ENCODE data around the gene WEE1.
"Not testable (repeated sequence)": the region's sequence is repeated elsewhere in the genome, so short reads cannot be mapped to it uniquely, and the experiment has no call there.

WEE1 gene

DNA sequence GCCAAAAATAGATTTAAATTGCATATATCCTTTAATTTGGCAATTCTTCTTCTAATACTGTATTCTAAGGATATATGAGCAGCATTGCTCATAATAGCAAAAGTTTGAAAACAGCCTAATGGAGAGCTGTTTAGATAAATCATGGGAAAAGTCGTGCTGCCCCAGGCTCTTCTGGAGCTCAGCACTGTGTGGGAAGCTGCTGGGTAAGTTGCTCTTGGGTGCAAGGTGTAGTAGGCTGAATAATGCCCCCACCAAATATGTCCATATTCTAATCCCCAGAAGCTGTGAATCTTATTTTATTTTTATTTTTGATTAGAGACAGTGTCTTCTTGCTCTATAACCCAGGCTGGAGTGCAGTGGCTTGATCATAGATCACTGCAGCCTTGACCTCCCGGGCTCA is 34.9 kb upstream of the WEE1 start:
- DNase-seq (ENCODE audit: low read depth in 1 of 2, low spot score in 1 of 2), result no peak
- TF ChIP-seq POLR2AphosphoS5 (IDR thresholded peaks at IDR 0.05; ENCODE audit: low read depth), result no peak
- no peak for TF ChIP-seq SPI1 (IDR thresholded peaks at IDR 0.05; ENCODE audit: borderline replicate concordance, low read depth)
- TF ChIP-seq CTCF (IDR thresholded peaks at IDR 0.05; ENCODE audit: insufficient read depth, low read length), result no peak
- TF ChIP-seq GABPA (IDR thresholded peaks at IDR 0.05; ENCODE audit: low read depth), result no peak
- TF ChIP-seq, protein P1, sequence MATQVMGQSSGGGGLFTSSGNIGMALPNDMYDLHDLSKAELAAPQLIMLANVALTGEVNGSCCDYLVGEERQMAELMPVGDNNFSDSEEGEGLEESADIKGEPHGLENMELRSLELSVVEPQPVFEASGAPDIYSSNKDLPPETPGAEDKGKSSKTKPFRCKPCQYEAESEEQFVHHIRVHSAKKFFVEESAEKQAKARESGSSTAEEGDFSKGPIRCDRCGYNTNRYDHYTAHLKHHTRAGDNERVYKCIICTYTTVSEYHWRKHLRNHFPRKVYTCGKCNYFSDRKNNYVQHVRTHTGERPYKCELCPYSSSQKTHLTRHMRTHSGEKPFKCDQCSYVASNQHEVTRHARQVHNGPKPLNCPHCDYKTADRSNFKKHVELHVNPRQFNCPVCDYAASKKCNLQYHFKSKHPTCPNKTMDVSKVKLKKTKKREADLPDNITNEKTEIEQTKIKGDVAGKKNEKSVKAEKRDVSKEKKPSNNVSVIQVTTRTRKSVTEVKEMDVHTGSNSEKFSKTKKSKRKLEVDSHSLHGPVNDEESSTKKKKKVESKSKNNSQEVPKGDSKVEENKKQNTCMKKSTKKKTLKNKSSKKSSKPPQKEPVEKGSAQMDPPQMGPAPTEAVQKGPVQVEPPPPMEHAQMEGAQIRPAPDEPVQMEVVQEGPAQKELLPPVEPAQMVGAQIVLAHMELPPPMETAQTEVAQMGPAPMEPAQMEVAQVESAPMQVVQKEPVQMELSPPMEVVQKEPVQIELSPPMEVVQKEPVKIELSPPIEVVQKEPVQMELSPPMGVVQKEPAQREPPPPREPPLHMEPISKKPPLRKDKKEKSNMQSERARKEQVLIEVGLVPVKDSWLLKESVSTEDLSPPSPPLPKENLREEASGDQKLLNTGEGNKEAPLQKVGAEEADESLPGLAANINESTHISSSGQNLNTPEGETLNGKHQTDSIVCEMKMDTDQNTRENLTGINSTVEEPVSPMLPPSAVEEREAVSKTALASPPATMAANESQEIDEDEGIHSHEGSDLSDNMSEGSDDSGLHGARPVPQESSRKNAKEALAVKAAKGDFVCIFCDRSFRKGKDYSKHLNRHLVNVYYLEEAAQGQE (IDR thresholded peaks at IDR 0.05; ENCODE audit: insufficient replicate concordance, low read depth), result no peak
- Histone ChIP-seq H3K27me3 (ENCODE audit: insufficient read depth, poor library complexity, severe bottlenecking) (no peaks in the 10 kb centered on the region), H3K27ac (replicated peaks) (no peak overlapping the region), H3K4me3 (replicated peaks; ENCODE audit: insufficient read depth, low read length) (no peak overlapping the region)

- not testable (repeated sequence) for DNase-seq (ENCODE audit: low read depth in 1 of 2, low spot score in 1 of 2); H3K27me3 ChIP-seq (ENCODE audit: insufficient read depth, poor library complexity, severe bottlenecking); H3K4me3 ChIP-seq (replicated peaks; ENCODE audit: insufficient read depth, low read length); H3K27ac ChIP-seq (replicated peaks)
These were observed 24.3 kb upstream of the WEE1 start for GRCh38 chr11:9549216-9549615.

- DNase-seq (ENCODE audit: low read depth in 1 of 2, low spot score in 1 of 2), result no peak
- H3K27me3 ChIP-seq (ENCODE audit: insufficient read depth, poor library complexity, severe bottlenecking), result no peaks in the 10 kb centered on the region
- H3K4me3 ChIP-seq (replicated peaks; ENCODE audit: insufficient read depth, low read length), result no peak overlapping the region
- TF ChIP-seq CTCF (IDR thresholded peaks at IDR 0.05; ENCODE audit: insufficient read depth, low read length) (no peak), SPI1 (IDR thresholded peaks at IDR 0.05; ENCODE audit: borderline replicate concordance, low read depth) (no peak), POLR2AphosphoS5 (IDR thresholded peaks at IDR 0.05; ENCODE audit: low read depth) (no peak), GABPA (IDR thresholded peaks at IDR 0.05; ENCODE audit: low read depth) (no peak)
- TF ChIP-seq, protein P1 (IDR thresholded peaks at IDR 0.05; ENCODE audit: insufficient replicate concordance, low read depth), result no peak
- no peak overlapping the region for H3K27ac ChIP-seq (replicated peaks)
These were observed 23.3 kb upstream of the WEE1 start for GRCh38 chr11:9550191-9550628.

- TF ChIP-seq CTCF (IDR thresholded peaks at IDR 0.05; ENCODE audit: insufficient read depth, low read length) (no peak), GABPA (IDR thresholded peaks at IDR 0.05; ENCODE audit: low read depth) (no peak), POLR2AphosphoS5 (IDR thresholded peaks at IDR 0.05; ENCODE audit: low read depth) (no peak), SPI1 (IDR thresholded peaks at IDR 0.05; ENCODE audit: borderline replicate concordance, low read depth) (no peak)
- TF ChIP-seq, protein P1 (IDR thresholded peaks at IDR 0.05; ENCODE audit: insufficient replicate concordance, low read depth), result no peak
- H3K4me3 ChIP-seq (replicated peaks; ENCODE audit: insufficient read depth, low read length), result no peak overlapping the region
- DNase-seq (ENCODE audit: low read depth in 1 of 2, low spot score in 1 of 2), result no peak
- no peak overlapping the region for H3K27ac ChIP-seq (replicated peaks)
- H3K27me3 ChIP-seq (ENCODE audit: insufficient read depth, poor library complexity, severe bottlenecking), result no peaks in the 10 kb centered on the region
These were observed 12.0 kb upstream of the WEE1 start for GRCh38 chr11:9561279-9561982.
